DMS114 treated with DMSO at 0.1 percent for 48 hours (cell line): ENCODE measurements around the gene WDR4.
"Not testable (repeated sequence)": the region's sequence is repeated elsewhere in the genome, so short reads cannot be mapped to it uniquely, and the experiment has no call there.

Source experiments
- DNase-seq: peaks from one replicate; lab custom pipeline; 2025; ENCODE audit not compliant: unreplicated experiment; lab: John Stamatoyannopoulos, UW

WDR4 gene

DNA sequence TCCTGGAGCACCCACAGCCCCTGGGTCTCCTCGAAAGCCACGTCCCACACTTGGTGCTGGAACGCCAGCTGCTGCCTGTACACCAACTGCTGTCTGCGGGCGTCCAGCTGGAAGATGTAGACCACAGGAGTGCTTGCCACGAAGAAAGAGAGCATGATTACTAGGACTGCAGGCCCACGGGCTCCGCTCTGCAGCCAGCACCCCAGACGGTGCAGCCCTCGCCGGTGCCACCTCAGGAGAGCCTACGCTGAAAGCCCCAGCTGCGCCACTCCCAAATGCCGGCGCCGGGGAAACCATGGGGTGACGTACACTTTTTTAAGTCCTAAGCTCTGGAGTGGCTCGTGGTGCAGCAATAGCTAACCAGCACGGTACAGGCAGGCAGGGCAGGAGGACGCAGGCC lies 25.7 kb downstream of the WDR4 start:
- DNase-seq: no peak

DNA sequence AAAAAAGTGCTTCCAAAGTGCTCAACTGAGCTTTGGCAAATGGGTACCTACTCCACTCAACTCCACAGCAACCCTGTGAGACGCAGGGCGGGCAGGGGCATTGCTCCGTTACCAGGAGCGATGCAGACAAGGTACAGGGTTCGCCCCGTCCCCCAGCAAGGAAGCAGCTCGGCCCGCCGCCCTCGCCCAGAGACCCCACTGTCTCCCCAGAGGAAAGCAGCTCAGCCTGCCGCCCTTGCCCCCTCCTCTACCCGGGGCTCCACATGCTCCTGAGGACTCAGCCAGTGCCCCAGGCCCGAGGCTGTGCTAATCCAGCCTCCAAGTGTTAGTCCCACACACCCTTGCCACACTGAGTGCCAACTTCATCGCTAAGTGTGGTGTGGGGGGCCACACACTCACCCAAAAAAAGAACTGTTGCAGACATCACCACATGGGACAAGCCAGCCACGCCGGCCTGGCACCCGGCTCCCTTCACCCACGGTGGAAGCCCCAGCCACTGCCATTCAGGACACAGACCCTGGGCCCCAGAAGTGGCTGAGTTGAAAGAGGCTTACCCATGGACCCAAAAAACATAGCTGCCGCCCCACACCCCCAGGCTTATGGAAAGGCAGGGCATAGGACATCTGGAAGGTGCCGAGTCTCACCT lies 26.3 kb downstream of the WDR4 start:
- no peak for DNase-seq

- DNase-seq: no peak
Observed at GRCh38 chr21:42851812-42852665, 27.3 kb downstream of the WDR4 start.

- no peak for DNase-seq
Observed at GRCh38 chr21:42850866-42851391, 28.4 kb downstream of the WDR4 start.

- no peak for DNase-seq
Observed at GRCh38 chr21:42850463-42850862, 28.9 kb downstream of the WDR4 start.

DNA sequence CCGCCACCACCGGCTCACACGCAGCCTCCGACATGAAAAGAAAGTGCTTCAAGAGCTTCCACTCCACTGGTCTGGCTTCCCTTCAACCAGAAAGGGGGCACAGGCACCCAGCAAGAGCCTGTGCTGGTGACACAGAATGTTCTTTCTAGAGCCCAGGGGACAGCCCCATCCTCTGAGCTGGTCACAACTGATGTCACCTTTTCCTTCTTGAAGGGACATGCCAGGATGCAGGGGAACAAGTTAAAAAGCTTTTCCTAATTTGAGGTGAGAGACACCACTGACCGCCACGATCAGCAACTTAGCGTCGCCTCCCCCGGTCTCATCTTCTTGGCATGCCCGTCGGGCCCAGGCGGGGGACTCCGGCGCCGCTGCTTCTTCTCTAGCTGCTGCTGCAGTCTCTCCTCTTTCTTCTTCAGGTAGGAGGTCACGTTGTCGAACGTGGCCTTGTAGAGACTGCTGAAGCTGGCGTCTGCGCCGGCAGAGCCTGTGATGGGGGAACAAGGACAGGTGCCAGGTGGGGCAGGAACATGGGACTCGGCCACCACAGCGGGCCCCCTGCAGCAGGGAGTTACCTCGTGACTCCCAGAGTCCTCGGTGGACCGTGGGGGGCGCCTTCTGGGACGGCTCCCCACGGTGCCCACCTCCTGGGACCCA lies 29.5 kb downstream of the WDR4 start:
- no peak for DNase-seq

DNA sequence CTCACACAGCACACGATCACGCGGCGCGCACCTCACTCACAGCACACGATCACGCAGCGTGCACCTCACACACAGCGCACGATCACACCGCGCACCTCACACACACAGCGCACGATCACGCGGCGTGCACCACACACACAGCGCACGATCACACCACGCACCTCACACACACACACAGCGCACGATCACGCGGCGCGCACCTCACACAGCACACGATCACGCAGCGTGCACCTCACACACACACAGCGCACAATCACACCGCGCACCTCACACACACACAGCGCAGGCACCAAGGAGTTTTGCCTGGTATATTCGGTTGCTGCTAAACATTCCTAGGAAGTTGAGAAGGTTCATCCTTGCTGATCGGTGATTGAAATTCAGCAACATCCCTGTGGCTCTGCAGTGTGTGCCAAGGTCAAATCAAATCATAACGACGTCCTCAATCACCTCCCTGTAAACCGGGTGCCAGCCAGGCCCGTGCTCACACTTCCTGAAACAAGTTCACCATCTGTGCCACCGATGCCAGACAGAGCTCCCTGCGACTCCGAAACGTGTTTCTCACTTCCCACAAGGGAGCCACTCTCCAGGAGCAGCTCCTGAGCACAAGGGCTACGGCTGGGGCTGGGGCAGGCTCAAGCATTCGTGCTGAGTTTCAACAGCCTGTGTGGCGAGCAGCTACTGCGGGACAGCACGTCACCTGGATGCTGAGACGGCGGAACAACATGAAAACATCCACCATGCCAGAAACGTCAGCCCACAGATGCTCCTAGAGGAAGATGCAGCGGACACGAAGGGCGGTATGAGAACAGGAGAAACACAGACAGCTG lies 30.2 kb downstream of the WDR4 start:
- DNase-seq: no peak

- DNase-seq: not testable (repeated sequence)
Observed at GRCh38 chr21:42848144-42848931, 31.0 kb downstream of the WDR4 start.

GRCh38 chr21:42847726-42848125 lies 31.6 kb downstream of the WDR4 start:
- no peak for DNase-seq

DNA sequence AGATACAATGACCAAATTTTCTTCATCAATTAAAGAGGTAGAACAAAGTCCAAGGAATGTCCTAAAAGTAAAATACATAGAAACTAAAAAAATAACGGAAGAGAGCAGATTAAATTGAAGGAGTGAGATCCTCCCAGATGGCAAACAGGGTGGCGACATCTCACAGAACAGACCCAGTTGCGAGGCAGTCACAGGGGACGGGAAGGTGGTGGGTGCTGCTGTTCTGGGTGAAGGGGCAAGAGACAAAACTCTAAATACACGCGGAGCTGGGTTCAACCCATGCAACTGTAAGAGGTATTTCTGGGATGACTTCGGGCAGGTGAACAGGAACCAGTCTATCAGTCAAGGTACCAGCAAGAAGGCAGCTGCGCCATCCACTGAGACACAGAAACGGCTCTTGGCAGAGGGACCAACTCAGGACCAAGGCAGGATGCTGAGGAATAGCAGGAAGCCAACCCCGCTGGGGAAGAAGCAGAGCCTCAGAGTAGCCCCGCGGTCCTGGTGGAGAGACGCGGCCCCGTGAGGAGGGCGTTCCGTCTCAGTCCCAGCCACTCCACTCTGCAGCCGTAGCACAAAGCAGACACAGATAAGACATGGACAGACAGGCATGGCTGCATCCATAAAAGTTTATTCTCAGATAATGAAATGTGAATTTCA lies 32.2 kb downstream of the WDR4 start:
- DNase-seq: no peak

DNA sequence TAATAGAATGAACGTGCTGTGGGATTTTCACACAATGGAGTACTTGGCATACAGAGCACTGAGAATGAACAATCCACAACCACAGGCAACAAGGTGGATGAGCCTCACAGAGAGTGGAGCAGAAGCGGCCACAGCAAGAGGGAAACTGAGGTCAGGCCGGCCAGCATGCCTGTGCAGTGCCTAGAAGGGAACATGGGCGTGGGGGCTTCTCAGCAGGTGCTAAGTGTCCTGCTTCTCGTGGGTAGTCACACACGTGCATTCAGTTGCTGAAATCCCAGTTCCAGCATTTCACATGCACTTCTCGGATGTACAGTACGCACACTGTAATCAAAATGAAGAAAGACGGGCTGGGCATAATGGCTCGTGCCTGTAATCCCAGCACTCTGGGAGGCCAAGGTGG lies 33.1 kb downstream of the WDR4 start:
- no peak for DNase-seq

GRCh38 chr21:42845296-42845965 lies 33.9 kb downstream of the WDR4 start:
- no peak for DNase-seq

- DNase-seq: no peak
Observed at GRCh38 chr21:42844411-42845113, 34.8 kb downstream of the WDR4 start.

DNA sequence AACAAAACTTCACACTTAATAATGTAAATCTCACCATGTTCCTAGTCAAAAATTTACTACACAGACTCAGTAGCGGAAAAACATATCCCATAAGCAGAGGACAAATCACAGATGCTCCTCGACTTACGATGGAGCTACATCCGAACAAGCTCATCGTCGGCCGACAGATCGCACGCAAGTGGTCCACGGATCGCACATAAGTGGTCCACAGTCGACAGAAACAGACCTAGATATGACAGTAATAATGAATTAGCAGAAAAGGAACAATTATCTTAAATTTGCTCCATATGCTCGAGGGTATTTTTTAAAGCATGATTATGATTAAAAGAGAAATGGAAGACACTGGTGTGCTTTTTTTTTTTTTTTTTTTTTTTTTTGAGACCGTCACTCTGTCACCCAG lies 36.3 kb downstream of the WDR4 start:
- no peak for DNase-seq

DNA sequence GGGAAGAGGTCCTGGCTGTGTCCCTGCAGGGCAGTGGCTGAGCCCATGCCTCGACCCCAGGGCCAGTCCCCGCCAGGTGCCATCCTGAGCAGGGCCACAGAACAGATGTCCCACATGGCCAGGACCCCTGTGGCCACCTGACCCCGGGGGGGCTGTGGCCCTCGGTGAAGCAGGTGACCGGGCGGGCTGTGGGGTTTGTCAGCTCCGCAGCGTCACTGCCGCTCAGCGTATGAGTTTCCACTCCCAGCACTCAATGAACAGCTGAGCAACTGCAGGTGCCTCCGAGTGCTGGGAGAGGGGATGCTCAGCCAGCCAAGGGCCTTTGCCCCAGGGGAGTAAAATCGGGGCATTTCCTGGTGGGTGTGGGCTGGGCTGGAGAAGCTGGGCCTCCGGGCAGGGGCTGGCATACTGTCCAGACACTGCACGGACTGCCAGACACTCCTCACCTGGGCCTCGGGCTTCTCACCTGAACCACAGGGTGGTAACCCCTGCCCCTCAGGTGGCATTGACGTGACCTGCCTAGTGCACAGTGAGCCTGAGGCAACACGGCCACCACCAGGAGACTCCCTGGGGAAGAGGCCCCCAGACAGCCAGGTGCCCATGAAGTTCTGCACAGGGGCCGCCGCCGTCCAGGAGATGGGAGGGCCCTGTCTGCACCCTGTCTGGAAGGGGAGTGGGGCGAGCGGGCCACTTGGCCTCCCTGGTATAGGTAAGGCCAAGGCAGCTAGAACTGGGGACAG lies 37.3 kb downstream of the WDR4 start:
- DNase-seq: not testable (repeated sequence)

- DNase-seq: no peak
Observed at GRCh38 chr21:42841156-42841915, 38.0 kb downstream of the WDR4 start.
